ENCODE measurements around the gene MRPL54.

The MRPL54 gene

GRCh38 chr19:3769494-3769893 is 7.0 kb downstream of the MRPL54 start:
- DNase-seq (ENCODE audit: low read depth) = no peak

- DNase-seq (ENCODE audit: low read depth) = no peak
Measured at GRCh38 chr19:3770136-3770999, 7.9 kb downstream of the MRPL54 start.

GRCh38 chr19:3771000-3771905 is 8.8 kb downstream of the MRPL54 start:
- DNase-seq (ENCODE audit: low read depth) = no peak

- no peak for DNase-seq (ENCODE audit: low read depth)
Measured at GRCh38 chr19:3771906-3772455, 9.5 kb downstream of the MRPL54 start, which contains the start of gene RAX2. RAX2 (minus strand) TSS chr19:3772228; CDS start chr19:3771742, 486 bp downstream.

- DNase-seq (ENCODE audit: low read depth) = no peak
Measured at GRCh38 chr19:3773814-3774515, 11.5 kb downstream of the MRPL54 start.

- no peak for DNase-seq (ENCODE audit: low read depth)
Measured at GRCh38 chr19:3774621-3775373, 12.3 kb downstream of the MRPL54 start.

GRCh38 chr19:3775374-3775711 is 12.9 kb downstream of the MRPL54 start:
- DNase-seq (ENCODE audit: low read depth) = no peak

- DNase-seq (ENCODE audit: low read depth) = no peak
Measured at GRCh38 chr19:3775831-3776230, 13.3 kb downstream of the MRPL54 start.

GRCh38 chr19:3776479-3777040 is 14.1 kb downstream of the MRPL54 start:
- no peak for DNase-seq (ENCODE audit: low read depth)

GRCh38 chr19:3778104-3778867 is 15.8 kb downstream of the MRPL54 start:
- no peak for DNase-seq (ENCODE audit: low read depth)

GRCh38 chr19:3778899-3779723 is 16.6 kb downstream of the MRPL54 start:
- no peak for DNase-seq (ENCODE audit: low read depth)

- DNase-seq (ENCODE audit: low read depth) = no peak
Measured at GRCh38 chr19:3780786-3781304, 18.4 kb downstream of the MRPL54 start.

GRCh38 chr19:3781603-3782002 is 19.1 kb downstream of the MRPL54 start:
- DNase-seq (ENCODE audit: low read depth) = no peak

- no peak for DNase-seq (ENCODE audit: low read depth)
Measured at GRCh38 chr19:3782330-3782729, 19.8 kb downstream of the MRPL54 start.

GRCh38 chr19:3782903-3783302 is 20.4 kb downstream of the MRPL54 start:
- no peak for DNase-seq (ENCODE audit: low read depth)

GRCh38 chr19:3783660-3784584 is 21.4 kb downstream of the MRPL54 start:
- DNase-seq (ENCODE audit: low read depth) = no peak

- no peak for DNase-seq (ENCODE audit: low read depth)
Measured at GRCh38 chr19:3784607-3785450, 22.3 kb downstream of the MRPL54 start.

Measured in HS-27A (cell line).